Fibroblast of villous mesenchyme (primary cell): ENCODE data around the gene PUSL1. TPM values are rescaled to one million over a fixed set of nuclear protein-coding genes. Genes with fewer than 3 reads are reported as not detected.
A peak's percentile ranks its signal among the peaks of the same experiment; 100 is the strongest.
"Not testable (repeated sequence)": the region's sequence is repeated elsewhere in the genome, so short reads cannot be mapped to it uniquely, and the experiment has no call there.

ENCODE experiments used
- DNase-seq: peaks from one replicate; pipeline ENCODE4 v3.0.0-alpha.2; 2010; ENCODE audit warnings: low read depth
- H3K4me3 ChIP-seq: 2 replicates; pipeline ENCODE4 v1.5.1; 2011; ENCODE audit warnings: low read depth, mild to moderate bottlenecking, low read length
- total RNA-seq: library from RNA; depleted of rRNA; stranded (reverse); fragments of >200 nt; gene quantifications from 2 replicates; pipeline ENCODE4 v1.2.3, GENCODE V29; 2012
- TF ChIP-seq, protein P1 (sequence below): IDR thresholded peaks from 2 replicates; pipeline ENCODE4 v1.5.1; 2012; ENCODE audit warnings: low read depth, mild to moderate bottlenecking, low read length; ENCODE audit not compliant: insufficient read depth

PUSL1 gene
- total RNA-seq, 1 donor: 25.0 TPM

DNA sequence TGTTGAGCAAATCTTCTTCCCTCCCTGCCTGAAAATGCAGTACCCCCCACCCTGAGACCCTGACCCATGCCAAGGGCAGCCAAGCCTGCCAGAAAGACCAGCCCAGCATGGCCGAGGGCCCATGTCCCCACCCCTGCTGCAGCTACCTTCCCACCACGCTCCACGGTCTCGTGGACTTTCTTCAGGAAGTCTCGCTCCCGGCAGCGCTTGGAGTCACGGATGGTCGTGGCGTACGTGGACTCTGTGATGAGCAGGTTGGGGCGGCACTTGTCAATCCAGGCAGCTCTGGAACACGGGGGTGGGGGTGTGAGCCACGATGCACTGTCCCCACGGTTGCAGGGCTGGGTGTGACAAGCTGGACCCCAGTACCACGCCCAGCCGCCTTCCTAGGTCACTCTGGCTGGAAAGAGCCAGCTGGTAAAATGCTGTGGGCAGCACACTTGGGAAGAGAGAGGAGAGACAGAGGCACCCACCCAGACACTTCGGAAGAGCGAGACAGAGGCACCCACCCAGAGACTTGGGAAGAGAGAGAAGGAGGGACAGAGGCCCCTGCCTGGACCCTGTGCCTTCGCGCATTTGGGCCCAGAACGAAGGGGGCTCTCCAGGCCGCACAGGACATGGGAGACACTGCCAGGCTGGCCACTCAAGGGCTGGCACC, 6.4 kb downstream of the PUSL1 start:
- TF ChIP-seq, protein P1, sequence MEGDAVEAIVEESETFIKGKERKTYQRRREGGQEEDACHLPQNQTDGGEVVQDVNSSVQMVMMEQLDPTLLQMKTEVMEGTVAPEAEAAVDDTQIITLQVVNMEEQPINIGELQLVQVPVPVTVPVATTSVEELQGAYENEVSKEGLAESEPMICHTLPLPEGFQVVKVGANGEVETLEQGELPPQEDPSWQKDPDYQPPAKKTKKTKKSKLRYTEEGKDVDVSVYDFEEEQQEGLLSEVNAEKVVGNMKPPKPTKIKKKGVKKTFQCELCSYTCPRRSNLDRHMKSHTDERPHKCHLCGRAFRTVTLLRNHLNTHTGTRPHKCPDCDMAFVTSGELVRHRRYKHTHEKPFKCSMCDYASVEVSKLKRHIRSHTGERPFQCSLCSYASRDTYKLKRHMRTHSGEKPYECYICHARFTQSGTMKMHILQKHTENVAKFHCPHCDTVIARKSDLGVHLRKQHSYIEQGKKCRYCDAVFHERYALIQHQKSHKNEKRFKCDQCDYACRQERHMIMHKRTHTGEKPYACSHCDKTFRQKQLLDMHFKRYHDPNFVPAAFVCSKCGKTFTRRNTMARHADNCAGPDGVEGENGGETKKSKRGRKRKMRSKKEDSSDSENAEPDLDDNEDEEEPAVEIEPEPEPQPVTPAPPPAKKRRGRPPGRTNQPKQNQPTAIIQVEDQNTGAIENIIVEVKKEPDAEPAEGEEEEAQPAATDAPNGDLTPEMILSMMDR: no peak
- DNase-seq: no peak
- H3K4me3 ChIP-seq: no peak overlapping the region

DNA sequence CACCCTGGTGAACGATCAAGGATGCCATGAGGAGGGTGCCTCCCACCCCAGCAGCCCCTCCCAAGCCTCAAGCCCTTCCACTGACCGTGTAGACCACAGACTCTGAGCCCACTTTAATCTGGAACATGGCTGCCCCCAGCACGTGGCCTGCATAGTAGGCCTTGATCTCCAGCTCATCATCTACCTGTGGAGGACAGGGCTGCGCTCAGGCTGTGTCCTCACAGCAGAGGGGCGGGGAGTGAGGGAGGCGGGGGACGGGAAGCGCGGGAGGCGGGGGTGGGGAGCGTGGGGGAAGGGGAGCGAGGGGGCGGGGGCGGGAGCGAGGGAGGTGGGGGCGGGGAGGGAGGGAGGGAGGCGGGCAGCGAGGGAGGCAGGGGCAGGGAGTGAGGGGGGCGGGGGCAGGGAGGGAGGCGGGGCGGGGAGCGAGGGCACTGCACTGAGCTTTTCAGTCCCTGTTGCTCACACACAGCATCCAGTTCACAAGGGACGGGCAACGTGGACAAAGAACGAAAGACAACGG, 7.1 kb downstream of the PUSL1 start:
- TF ChIP-seq, protein P1: no peak
- no peak for DNase-seq
- H3K4me3 ChIP-seq: no peak overlapping the region

DNA sequence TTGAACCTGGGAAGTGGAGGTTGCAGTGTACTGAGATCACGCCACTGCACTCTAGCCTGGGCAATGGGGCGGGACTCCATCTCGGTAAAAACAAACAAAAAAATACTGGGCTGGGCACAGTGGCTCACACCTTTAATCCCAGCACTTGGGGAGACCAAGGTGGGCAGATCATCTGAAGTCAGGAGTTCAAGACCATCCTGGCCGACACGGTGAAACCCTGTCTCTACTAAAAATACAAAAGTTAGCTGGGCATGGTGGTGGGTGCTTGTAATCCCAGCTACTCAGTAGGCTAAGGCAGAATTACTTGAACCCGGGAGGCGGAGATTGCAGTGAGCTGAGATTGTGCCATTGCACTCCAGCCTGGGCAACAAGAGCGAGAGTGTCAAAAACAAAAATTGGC, 7.8 kb downstream of the PUSL1 start:
- H3K4me3 ChIP-seq, DNase-seq: not testable (repeated sequence)

DNA sequence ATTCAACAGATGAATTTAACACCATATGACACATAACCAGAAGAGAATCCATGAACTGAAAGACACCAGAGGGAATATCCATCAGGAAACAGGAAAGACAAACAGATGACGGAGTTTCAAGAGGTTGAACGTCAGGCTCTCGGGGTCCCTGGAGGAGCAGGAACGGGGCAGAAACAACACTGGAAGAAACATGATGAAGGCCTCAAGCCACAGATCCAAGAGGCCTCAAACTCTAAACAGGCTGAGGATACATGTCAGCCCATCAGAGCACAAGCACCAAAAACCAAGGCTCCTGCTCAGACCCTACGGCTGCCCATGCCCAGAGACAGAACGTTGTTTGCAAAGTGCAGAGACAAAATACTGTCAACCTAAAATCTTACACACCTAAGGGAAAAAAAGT, 9.0 kb downstream of the PUSL1 start:
- no peak for DNase-seq
- TF ChIP-seq, protein P1: no peak
- no peak overlapping the region for H3K4me3 ChIP-seq

DNA sequence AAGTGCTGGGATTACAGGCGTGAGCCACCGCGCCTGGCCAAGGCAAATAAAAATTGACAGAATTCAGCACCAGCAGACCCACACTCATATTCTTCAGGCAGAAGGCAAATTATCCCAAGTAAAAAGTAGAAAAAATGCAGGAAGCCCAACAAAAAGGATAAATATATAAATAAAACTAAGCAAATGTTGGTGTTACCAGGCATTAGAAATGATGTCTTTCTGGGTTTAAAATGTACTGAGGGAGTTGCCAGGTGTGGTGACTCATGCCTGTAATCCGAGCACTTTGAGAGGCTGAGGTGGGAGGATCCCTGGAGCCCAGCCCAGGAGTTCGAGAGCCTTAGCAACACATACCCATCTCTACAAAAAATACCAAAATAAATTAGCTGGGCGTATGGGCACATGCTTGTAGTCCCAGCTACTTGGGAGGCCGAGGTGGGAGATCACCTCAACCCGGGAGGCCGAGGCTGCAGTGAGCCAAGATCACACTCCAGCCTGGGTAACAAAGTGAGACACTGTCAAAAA, 9.8 kb downstream of the PUSL1 start:
- TF ChIP-seq, protein P1: no peak
- DNase-seq: peak; percentile 93
- H3K4me3 ChIP-seq: no peak overlapping the region

DNA sequence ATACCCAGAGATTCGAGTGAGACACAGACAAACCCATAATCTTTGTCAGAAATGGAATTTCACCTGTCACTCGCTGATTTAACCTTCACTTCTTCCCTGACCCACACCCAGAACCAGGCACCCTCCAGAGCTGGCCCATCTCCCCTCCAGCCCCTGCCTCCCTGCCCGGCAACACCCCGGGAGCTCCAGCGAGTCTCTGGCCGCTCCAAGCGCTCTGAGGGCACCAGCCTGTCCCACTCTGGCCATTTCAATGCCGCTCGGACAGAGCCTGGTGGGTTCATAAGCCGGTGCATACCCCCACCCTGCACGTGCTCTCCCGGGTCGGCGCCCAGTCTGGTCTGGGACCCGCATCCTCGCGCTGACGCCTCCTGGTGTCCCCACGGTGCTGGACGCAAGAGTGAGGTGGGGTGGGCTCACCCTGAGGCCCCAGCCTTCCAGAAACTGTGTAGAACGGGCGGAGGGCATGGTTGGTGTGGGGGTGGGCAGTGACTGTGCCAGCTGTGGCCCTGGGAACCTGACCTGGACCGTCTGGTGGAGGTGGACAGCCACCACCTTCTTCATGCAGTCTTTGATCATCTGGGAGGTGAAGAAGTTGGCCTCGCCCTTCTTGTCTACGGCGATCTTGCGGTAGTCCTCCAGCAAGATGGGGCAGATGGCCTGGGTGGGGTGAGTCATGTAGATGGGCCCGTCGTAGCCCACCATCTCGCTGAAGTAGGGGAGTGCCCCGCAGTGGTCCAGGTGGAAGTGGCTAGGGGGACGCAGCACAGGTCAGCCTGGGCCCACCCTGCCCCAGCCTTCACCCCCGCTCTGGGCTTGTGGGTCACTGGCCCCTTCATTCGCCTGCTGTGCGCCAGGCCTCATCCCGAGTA, 10.6 kb downstream of the PUSL1 start:
- H3K4me3 ChIP-seq: no peak overlapping the region
- no peak for DNase-seq
- TF ChIP-seq, protein P1: no peak

DNA sequence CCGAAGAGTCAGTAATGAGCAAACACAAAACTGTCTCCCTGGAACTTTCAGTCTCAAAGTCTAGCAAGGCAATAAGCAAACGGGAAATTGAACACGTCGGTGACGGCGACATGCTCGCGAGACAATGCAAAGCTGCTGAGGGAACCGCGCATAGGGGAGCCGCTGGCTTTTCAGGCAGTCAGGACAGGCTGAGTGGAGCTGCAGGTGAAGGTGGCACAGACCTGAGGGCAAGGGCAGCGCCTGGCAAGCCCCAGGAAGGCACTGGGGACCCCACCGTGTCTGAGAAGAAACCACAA, 11.2 kb downstream of the PUSL1 start:
- DNase-seq: no peak
- TF ChIP-seq, protein P1: no peak
- no peak overlapping the region for H3K4me3 ChIP-seq
